ENCODE measurements around the gene CTNNAL1. TPM values are rescaled to one million over a fixed set of nuclear protein-coding genes. Genes with fewer than 3 reads are reported as not detected.

CTNNAL1 gene
- total RNA-seq, 1 experiment from 2014 or later: 72.0 TPM

- no TSS peak for BruUV-seq (replicated peaks)
- POLR2A ChIA-PET (ENCODE audit: low non-redundant PET): no interaction called here
These were observed 13.9 kb upstream of the CTNNAL1 start for GRCh38 chr9:109027176-109027575.

GRCh38 chr9:109026306-109026705 lies 13.0 kb upstream of the CTNNAL1 start:
- intact Hi-C loops (cut with micrococcal nuclease; ENCODE audit: unreplicated experiment): no loop called here
- no peaks in the 10 kb centered on the region for H3K36me3 ChIP-seq (ENCODE audit: insufficient read depth, low read length, poor library complexity, severe bottlenecking)
- ChIA-PET POLR2A (ENCODE audit: low non-redundant PET) (interaction anchor here (0.5 to 0.6 kb wide), 2 partner anchors 15 to 16 kb away, joined by 3 to 7 read pairs; no protein-coding TSS in a partner anchor), CTCF (no interaction called here)
- no peaks in the 10 kb centered on the region for H3K4me1 ChIP-seq (ENCODE audit: insufficient read depth, low read length, poor library complexity, severe bottlenecking)
- H3K27ac ChIP-seq (ENCODE audit: low read depth, low read length, poor library complexity, severe bottlenecking): no peak overlapping the region
- no peak for TF ChIP-seq CTCF (conservative IDR thresholded peaks at IDR 0.05; ENCODE audit: low read depth, low read length)
- no TSS peak for BruUV-seq (replicated peaks)
- H3K27me3 ChIP-seq (replicated peaks; ENCODE audit: insufficient read depth, low read depth, low read length, poor library complexity): no peaks in the 10 kb centered on the region
- no peak for DNase-seq (ENCODE audit: low spot score)
- H3K9me3 ChIP-seq (ENCODE audit: low read depth, low read length, poor library complexity, severe bottlenecking): no peaks in the 10 kb centered on the region
- no peak overlapping the region for H3K4me3 ChIP-seq (ENCODE audit: low read depth, low read length, poor library complexity, severe bottlenecking)

More at GRCh38 chr9:109027176-109027575, 13.9 kb upstream of the CTNNAL1 start:
- Histone ChIP-seq H3K4me3 (ENCODE audit: low read depth, low read length, poor library complexity, severe bottlenecking) (no peak overlapping the region), H3K27ac (ENCODE audit: low read depth, low read length, poor library complexity, severe bottlenecking) (no peak overlapping the region), H3K27me3 (replicated peaks; ENCODE audit: insufficient read depth, low read depth, low read length, poor library complexity) (no peaks in the 10 kb centered on the region), H3K9me3 (ENCODE audit: low read depth, low read length, poor library complexity, severe bottlenecking) (no peaks in the 10 kb centered on the region), H3K4me1 (ENCODE audit: insufficient read depth, low read length, poor library complexity, severe bottlenecking) (no peaks in the 10 kb centered on the region), H3K36me3 (ENCODE audit: insufficient read depth, low read length, poor library complexity, severe bottlenecking) (no peaks in the 10 kb centered on the region)
- no peak for TF ChIP-seq CTCF (conservative IDR thresholded peaks at IDR 0.05; ENCODE audit: low read depth, low read length)
- no peak for TF ChIP-seq EZH2 (IDR thresholded peaks at IDR 0.05; ENCODE audit: borderline replicate concordance, low read depth, low read length, poor library complexity, severe bottlenecking)
- intact Hi-C loops (cut with micrococcal nuclease; ENCODE audit: unreplicated experiment): no loop called here
- CTCF ChIA-PET: no interaction called here
- DNase-seq (ENCODE audit: low spot score): no peak

- POLR2A ChIA-PET (ENCODE audit: low non-redundant PET): no interaction called here
- CTCF ChIA-PET: no interaction called here
- no TSS peak for BruUV-seq (replicated peaks)
These were observed 9.6 kb upstream of the CTNNAL1 start for GRCh38 chr9:109022873-109023272.

More at GRCh38 chr9:109022873-109023272, 9.6 kb upstream of the CTNNAL1 start:
- Histone ChIP-seq H3K9me3 (ENCODE audit: low read depth, low read length, poor library complexity, severe bottlenecking) (no peaks in the 10 kb centered on the region), H3K27me3 (replicated peaks; ENCODE audit: insufficient read depth, low read depth, low read length, poor library complexity) (no peaks in the 10 kb centered on the region), H3K27ac (ENCODE audit: low read depth, low read length, poor library complexity, severe bottlenecking) (no peak overlapping the region), H3K4me3 (ENCODE audit: low read depth, low read length, poor library complexity, severe bottlenecking) (no peak overlapping the region), H3K4me1 (ENCODE audit: insufficient read depth, low read length, poor library complexity, severe bottlenecking) (peaks cover 14% of the 10 kb centered on the region), H3K36me3 (ENCODE audit: insufficient read depth, low read length, poor library complexity, severe bottlenecking) (peaks cover 7% of the 10 kb centered on the region)
- intact Hi-C loops (cut with micrococcal nuclease; ENCODE audit: unreplicated experiment): no loop called here
- no peak for TF ChIP-seq EZH2 (IDR thresholded peaks at IDR 0.05; ENCODE audit: borderline replicate concordance, low read depth, low read length, poor library complexity, severe bottlenecking)
- TF ChIP-seq CTCF (conservative IDR thresholded peaks at IDR 0.05; ENCODE audit: low read depth, low read length): no peak
- no peak for DNase-seq (ENCODE audit: low spot score)

Measured in A673 (cell line).